MM.1S (cell line): Measurements from ENCODE around the gene PDXDC1.

Experiments used
- DNase-seq: peaks from one replicate; pipeline ENCODE4 v3.0.0-alpha.2; 2015
- H2AFZ ChIP-seq: fragments of 300-600 bp; sonication (generic); 2 replicates; pipeline ENCODE4 v1.6.0; 2016; ENCODE audit warnings: antibody characterized with exemption, low read length
- H3F3A ChIP-seq: fragments of 300-600 bp; sonication (generic); 2 replicates; pipeline ENCODE4 v1.6.1; 2016; ENCODE audit warnings: mild to moderate bottlenecking, antibody characterized with exemption, low read length, moderate library complexity, mixed read lengths; ENCODE audit not compliant: insufficient read depth
- H3K27ac ChIP-seq: fragments of 300-600 bp; sonication (generic); 2 replicates; pipeline ENCODE4 v1.5.1; 2016; ENCODE audit warnings: mild to moderate bottlenecking, low read length
- H3K27me3 ChIP-seq: fragments of 300-600 bp; sonication (generic); replicated peaks from 2 replicates; pipeline ENCODE4 v1.6.0; 2016; ENCODE audit warnings: low read length; ENCODE audit not compliant: insufficient read depth
- H3K36me3 ChIP-seq: fragments of 300-600 bp; sonication (generic); replicated peaks from 2 replicates; pipeline ENCODE4 v1.6.1; 2016; ENCODE audit warnings: mild to moderate bottlenecking, low read length, mixed read lengths; ENCODE audit not compliant: insufficient read depth
- H3K4me1 ChIP-seq: fragments of 300-600 bp; sonication (generic); 2 replicates; pipeline ENCODE4 v1.6.1; 2016; ENCODE audit warnings: low read length, mixed read lengths
- H3K4me2 ChIP-seq: fragments of 300-600 bp; sonication (generic); 2 replicates; pipeline ENCODE4 v1.6.0; 2016; ENCODE audit warnings: low read depth, low read length
- H3K4me3 ChIP-seq: fragments of 300-600 bp; sonication (generic); 2 replicates; pipeline ENCODE4 v1.5.1; 2016; ENCODE audit warnings: low read length, mixed read lengths
- H3K79me2 ChIP-seq: fragments of 300-600 bp; sonication (generic); 2 replicates; pipeline ENCODE4 v1.6.1; 2016; ENCODE audit warnings: mixed run types, low read length, mixed read lengths
- H3K9ac ChIP-seq: fragments of 300-600 bp; sonication (generic); 2 replicates; pipeline ENCODE4 v1.6.1; 2016; ENCODE audit warnings: low read length, mixed read lengths
- H3K9me2 ChIP-seq: fragments of 300-600 bp; sonication (generic); replicated peaks from 2 replicates; pipeline ENCODE4 v1.6.1; 2016; ENCODE audit warnings: mild to moderate bottlenecking, low read length, mixed read lengths; ENCODE audit not compliant: insufficient read depth
- H3K9me3 ChIP-seq: fragments of 300-600 bp; sonication (generic); replicated peaks from 2 replicates; pipeline ENCODE4 v1.6.1; 2016; ENCODE audit warnings: mild to moderate bottlenecking, low read length, mixed read lengths; ENCODE audit not compliant: insufficient read depth
- H4K20me1 ChIP-seq: fragments of 300-600 bp; sonication (generic); 2 replicates; pipeline ENCODE4 v1.6.1; 2016; ENCODE audit warnings: mild to moderate bottlenecking, low read length, moderate library complexity, mixed read lengths; ENCODE audit not compliant: insufficient read depth
- EZH2 ChIP-seq: fragments of 300-600 bp; sonication (generic); optimal IDR thresholded peaks from 2 replicates; pipeline ENCODE3; 2017; ENCODE audit warnings: low read depth, mild to moderate bottlenecking, antibody characterized with exemption, low read length, mixed read lengths
- EZH2phosphoT487 ChIP-seq: fragments of 300-600 bp; sonication (generic); IDR thresholded peaks from 2 replicates; pipeline ENCODE4 v1.6.1; 2018; ENCODE audit warnings: antibody characterized with exemption, low read length
- TF ChIP-seq, protein P1 (sequence below): fragments of 300-600 bp; sonication (generic); IDR thresholded peaks from 2 replicates; pipeline ENCODE4 v1.5.1; 2016; ENCODE audit warnings: antibody characterized with exemption, low read length, mixed read lengths

PDXDC1 gene

DNA sequence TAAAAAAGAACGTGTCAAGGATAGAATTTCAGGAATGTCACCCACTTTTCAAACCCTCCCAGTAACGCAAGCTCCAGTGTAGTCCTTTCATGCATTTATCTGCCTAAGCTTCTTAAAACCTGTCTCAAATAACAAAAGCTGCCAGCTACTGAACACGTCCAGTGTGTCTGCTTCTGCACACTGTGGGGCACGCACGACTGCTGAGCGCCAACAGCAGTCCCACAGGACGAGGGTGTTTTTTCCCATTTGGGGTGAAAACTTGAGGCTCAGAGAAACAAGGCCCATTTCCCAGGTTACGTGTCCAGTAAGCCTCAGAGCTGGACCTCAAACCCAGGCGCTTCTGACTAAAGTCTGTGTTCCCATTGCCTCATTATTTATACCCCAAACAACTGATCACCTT lies 63.9 kb downstream of the PDXDC1 start:
- H3K9me3 ChIP-seq, result no peaks in the 10 kb centered on the region

DNA sequence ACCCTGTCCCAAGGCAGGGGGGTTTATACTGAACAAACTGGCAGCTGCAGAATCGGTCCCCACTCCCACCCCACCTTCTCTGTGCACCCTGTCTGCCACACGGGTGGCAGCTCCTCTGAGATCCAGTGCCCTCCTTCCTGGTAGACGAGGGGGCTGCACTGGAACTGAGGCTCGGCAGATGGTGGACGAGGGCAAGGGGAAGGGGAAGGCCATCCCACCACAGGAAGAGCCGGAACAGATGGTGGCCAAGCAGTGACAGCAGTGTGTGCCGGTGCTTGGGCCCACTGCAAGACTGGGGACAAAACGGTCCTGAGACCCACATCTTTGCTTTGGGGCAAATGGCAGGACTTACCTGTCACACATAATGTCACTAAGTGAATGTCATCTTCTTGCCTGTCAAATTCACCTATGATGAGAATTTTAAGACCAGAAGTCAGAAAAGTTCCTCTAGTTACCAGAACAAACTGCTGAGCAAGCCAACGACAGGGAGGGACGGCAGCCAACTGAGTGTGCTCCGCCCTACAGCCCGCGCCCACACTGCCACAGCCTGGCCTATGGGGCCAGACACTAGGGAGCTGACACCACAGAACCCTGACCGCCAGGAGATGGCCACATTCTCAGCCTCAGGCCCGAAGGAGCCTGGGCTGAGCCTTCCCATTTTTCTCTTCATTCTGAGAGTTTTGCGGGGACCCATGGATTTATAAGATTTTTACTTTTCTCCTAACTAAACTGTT lies 66.6 kb downstream of the PDXDC1 start:
- H2AFZ ChIP-seq, result no peak overlapping the region
- no peaks in the 10 kb centered on the region for H3K9me2 ChIP-seq
- H3K27me3 ChIP-seq, result no peaks in the 10 kb centered on the region
- no peak for TF ChIP-seq EZH2
- no peak for TF ChIP-seq EZH2phosphoT487
- TF ChIP-seq, protein P1, sequence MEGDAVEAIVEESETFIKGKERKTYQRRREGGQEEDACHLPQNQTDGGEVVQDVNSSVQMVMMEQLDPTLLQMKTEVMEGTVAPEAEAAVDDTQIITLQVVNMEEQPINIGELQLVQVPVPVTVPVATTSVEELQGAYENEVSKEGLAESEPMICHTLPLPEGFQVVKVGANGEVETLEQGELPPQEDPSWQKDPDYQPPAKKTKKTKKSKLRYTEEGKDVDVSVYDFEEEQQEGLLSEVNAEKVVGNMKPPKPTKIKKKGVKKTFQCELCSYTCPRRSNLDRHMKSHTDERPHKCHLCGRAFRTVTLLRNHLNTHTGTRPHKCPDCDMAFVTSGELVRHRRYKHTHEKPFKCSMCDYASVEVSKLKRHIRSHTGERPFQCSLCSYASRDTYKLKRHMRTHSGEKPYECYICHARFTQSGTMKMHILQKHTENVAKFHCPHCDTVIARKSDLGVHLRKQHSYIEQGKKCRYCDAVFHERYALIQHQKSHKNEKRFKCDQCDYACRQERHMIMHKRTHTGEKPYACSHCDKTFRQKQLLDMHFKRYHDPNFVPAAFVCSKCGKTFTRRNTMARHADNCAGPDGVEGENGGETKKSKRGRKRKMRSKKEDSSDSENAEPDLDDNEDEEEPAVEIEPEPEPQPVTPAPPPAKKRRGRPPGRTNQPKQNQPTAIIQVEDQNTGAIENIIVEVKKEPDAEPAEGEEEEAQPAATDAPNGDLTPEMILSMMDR, result no peak
- no peaks in the 10 kb centered on the region for H3F3A ChIP-seq
- H3K79me2 ChIP-seq, result 0 out of 2 replicates have a peak, but pooled peaks cover 7% of the 10 kb centered on the region
- no peak overlapping the region for H3K4me3 ChIP-seq
- H3K4me1 ChIP-seq, result no peaks in the 10 kb centered on the region
- H3K4me2 ChIP-seq, result no peak overlapping the region
- DNase-seq, result no peak
- H3K9ac ChIP-seq, result no peak overlapping the region
- no peak overlapping the region for H3K27ac ChIP-seq
- H3K36me3 ChIP-seq, result peaks cover 6% of the 10 kb centered on the region; the same call in 1 of the 2 replicates
- H3K9me3 ChIP-seq, result no peaks in the 10 kb centered on the region
- no peaks in the 10 kb centered on the region for H4K20me1 ChIP-seq

More for the DNA sequence above, 63.9 kb downstream of the PDXDC1 start:
- Histone ChIP-seq H3K27me3 (no peaks in the 10 kb centered on the region), H3K36me3 (peaks cover 6% of the 10 kb centered on the region; the same call in 1 of the 2 replicates), H3K9me2 (no peaks in the 10 kb centered on the region), H3K27ac (no peak overlapping the region), H3K4me3 (no peak overlapping the region), H2AFZ (no peak overlapping the region), H3K4me1 (no peaks in the 10 kb centered on the region), H3F3A (no peaks in the 10 kb centered on the region), H4K20me1 (no peaks in the 10 kb centered on the region), H3K9ac (no peak overlapping the region), H3K79me2 (no peaks in the 10 kb centered on the region), H3K4me2 (no peak overlapping the region)
- no peak for TF ChIP-seq EZH2phosphoT487
- TF ChIP-seq, protein P1, result no peak
- TF ChIP-seq EZH2, result no peak
- DNase-seq, result no peak

DNA sequence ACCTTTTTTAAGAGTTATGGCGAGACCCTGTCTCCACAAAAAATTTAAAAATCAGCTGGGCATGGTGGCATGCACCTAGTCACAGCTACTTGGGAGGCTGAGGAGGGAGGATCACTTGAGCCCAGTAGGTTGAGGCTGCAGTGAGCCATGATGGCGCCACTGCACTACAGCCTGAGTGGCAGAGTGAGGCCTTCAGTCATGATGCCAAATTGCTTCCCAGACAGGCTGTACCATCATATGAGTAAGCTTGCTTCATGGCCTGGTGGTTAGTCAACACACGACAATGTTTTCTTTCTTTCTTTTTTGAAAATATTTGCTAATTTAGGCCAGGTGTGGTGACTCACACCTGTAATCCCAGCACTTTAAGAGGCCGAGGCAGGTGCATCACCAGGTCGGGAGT lies 68.5 kb downstream of the PDXDC1 start:
- Histone ChIP-seq H2AFZ (no peak overlapping the region), H3K4me1 (no peaks in the 10 kb centered on the region), H3K9me2 (no peaks in the 10 kb centered on the region), H4K20me1 (no peaks in the 10 kb centered on the region), H3K9me3 (no peaks in the 10 kb centered on the region), H3K27ac (no peak overlapping the region), H3K79me2 (0 out of 2 replicates have a peak, but pooled peaks cover 7% of the 10 kb centered on the region), H3K4me3 (no peak overlapping the region), H3F3A (no peaks in the 10 kb centered on the region), H3K4me2 (no peak overlapping the region), H3K9ac (no peak overlapping the region), H3K27me3 (no peaks in the 10 kb centered on the region), H3K36me3 (peaks cover 6% of the 10 kb centered on the region; the same call in 1 of the 2 replicates)
- no peak for DNase-seq
- TF ChIP-seq EZH2phosphoT487, result no peak
- TF ChIP-seq, protein P1, result no peak
- no peak for TF ChIP-seq EZH2
